ENCODE results near the gene LIN37.
"Not testable (repeated sequence)": the region's sequence is repeated elsewhere in the genome, so short reads cannot be mapped to it uniquely, and the experiment has no call there.

LIN37 gene

GRCh38 chr19:35720163-35720524 lies 28.2 kb upstream of the LIN37 start:
- DNase-seq: no peak

GRCh38 chr19:35720648-35721047 lies 27.7 kb upstream of the LIN37 start:
- no peak for DNase-seq

GRCh38 chr19:35721374-35721773 lies 27.0 kb upstream of the LIN37 start:
- DNase-seq: no peak

GRCh38 chr19:35722461-35722860 lies 25.9 kb upstream of the LIN37 start:
- no peak for DNase-seq

- DNase-seq: no peak
Observed at GRCh38 chr19:35722897-35723296, 25.5 kb upstream of the LIN37 start.

- no peak for DNase-seq
Observed at GRCh38 chr19:35723671-35724070, 24.7 kb upstream of the LIN37 start.

GRCh38 chr19:35724132-35724531 lies 24.2 kb upstream of the LIN37 start:
- not testable (repeated sequence) for DNase-seq

- no peak for DNase-seq
Observed at GRCh38 chr19:35724560-35724959, 23.8 kb upstream of the LIN37 start.

GRCh38 chr19:35725216-35725861 lies 23.0 kb upstream of the LIN37 start:
- DNase-seq: no peak

GRCh38 chr19:35727053-35727955 lies 21.1 kb upstream of the LIN37 start:
- no peak for DNase-seq

- DNase-seq: no peak
Observed at GRCh38 chr19:35727956-35728706, 20.2 kb upstream of the LIN37 start.

- DNase-seq: no peak
Observed at GRCh38 chr19:35729021-35729420, 19.4 kb upstream of the LIN37 start.

- no peak for DNase-seq
Observed at GRCh38 chr19:35729763-35730162, 18.6 kb upstream of the LIN37 start.

GRCh38 chr19:35730326-35730725 lies 18.1 kb upstream of the LIN37 start:
- no peak for DNase-seq

GRCh38 chr19:35731353-35731752 lies 17.0 kb upstream of the LIN37 start:
- no peak for DNase-seq

- no peak for DNase-seq
Observed at GRCh38 chr19:35731779-35732405, 16.5 kb upstream of the LIN37 start.

- no peak for DNase-seq
Observed at GRCh38 chr19:35732540-35733179, 15.7 kb upstream of the LIN37 start.

GRCh38 chr19:35733180-35734125 lies 14.9 kb upstream of the LIN37 start:
- no peak for DNase-seq

GRCh38 chr19:35734273-35734672 lies 14.1 kb upstream of the LIN37 start:
- no peak for DNase-seq

GRCh38 chr19:35734889-35735288 lies 13.5 kb upstream of the LIN37 start:
- DNase-seq: no peak
